Activated CD8-positive, alpha-beta memory T cell treated with anti-CD3 and anti-CD28 coated beads, Interleukin-2, amount 50 U/mL, for 1 hour (primary cell): ENCODE results near the gene SMG7.

Experiments used
- DNase-seq: peaks from one replicate; pipeline ENCODE4 v3.0.0-alpha.2; 2020; ENCODE audit errors: extremely low read depth

SMG7 gene

DNA sequence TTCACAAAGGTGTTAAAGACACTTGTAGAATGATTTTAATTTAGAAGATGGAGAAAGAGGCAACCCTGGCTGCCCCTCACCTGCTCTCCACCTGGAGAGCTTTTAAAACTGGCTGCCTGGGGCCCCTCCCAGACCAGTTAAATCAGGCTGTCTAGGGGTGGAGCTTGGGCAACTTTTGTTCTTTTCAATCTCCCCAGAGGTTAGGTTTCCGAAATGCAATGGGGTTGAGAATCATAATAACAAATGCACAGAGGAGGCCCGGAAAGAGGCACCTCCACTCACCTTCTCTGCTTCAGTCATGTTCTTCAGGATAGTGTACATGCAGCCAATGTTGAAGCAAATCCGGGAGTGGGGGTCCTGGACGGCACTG is 117.6 kb downstream of the SMG7 start:
- no peak for DNase-seq

DNA sequence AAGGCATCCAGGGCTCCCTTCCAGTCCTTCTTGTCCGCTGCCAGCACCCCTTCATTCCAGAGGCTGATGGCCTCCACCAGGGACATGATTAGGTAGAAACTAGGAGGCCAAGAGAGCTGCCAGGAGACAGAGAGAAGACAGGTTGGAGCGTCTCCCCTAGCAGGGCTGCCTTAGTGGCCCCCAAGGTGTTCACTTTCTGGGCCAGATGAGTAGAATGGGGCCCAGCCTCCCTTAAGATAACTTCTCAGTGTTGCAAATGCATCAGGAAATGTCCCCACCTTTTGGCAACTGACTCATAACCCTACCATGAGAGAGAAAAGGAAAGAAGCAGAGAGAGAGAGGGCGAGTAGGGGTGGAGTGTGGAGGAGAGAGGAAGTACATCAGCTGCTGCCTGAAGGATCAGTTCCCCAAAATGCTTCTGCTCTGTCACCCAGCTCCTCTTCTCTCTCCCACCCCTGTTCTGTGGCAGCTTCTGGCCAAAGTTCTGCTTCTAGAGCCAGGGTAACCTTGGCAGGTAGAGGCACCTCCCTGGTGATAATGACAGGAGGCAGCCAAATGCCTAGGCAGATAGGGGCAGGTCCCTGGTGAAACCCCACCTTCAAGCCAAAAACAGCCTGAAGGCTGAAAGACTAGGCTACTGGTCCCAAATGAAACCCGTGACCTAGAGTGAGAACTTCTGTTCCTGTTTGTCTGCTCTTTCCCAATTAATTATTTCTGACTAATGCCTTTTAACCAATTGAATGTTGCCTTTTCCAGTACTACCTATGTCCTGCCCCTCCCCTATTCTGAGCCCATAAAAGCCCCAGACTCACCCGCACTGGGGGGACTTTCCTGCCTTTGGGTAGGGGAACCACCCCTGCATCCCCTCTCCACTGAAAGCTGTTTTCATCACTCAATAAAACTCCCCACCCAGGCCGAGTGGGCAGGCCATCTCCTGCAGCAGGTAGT is 118.2 kb downstream of the SMG7 start, which contains the start of gene NCF2:
Gene NCF2 (minus strand): TSS at position 216 of the 948 bp plus-strand sequence. CDS start 130 bp downstream, at position 86.
- no peak for DNase-seq

DNA sequence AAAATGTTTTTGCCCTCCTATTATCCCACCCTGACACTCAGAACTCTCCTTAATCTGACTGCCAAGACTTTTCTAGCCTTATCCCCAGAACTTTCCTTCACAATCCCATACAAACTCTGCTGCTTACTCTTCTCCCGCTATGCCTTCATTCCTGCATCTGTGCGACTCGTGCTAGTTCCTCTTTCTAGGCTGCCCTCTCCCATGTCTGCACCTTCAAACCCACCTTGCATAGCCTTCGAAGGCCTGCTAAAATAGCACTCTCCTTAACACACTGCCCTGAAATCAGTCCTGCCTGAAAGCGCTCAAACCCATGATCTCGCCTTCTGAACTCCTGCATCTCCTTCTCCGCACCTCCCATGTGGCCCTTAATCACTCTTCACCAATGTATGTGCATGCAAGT is 120.4 kb downstream of the SMG7 start:
- no peak for DNase-seq

DNA sequence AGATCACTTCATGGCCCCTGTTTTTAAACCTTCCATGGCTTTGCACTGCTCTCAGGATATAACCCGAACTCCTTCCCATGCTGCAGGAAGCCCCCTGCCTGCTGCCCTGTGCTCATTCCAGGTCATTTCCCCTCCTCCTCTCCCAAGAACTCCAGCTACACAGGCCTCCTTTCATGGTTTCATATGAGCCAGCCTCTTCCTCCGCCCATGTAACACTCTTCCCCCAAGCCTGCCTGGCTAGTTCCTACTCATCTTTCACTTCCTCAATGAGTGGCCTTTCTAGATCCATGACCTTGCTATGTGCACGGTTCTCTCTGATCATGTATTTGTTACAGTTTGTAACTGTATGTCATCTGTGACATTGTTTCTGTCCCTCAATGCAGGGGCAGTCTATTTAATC is 121.1 kb downstream of the SMG7 start:
- DNase-seq: no peak

DNA sequence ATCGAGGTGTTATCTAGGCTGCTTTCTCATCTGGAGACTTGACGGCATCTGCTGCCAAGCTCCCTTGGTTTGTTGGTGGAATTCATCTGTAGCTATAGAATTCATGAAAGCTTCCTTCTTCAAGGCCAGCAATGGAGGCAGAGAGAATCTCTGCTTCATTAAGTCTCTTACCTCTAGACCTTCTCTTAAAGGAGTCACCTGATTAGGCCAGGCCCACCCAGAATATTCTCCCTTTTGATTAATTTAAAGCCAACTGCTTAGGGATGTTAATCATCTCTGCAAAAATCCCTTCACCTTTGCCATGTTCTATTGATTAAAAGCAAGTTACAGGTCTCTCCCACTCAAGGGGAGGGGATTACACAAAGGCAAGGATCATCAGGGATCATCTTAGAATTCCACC is 123.2 kb downstream of the SMG7 start:
- no peak for DNase-seq

DNA sequence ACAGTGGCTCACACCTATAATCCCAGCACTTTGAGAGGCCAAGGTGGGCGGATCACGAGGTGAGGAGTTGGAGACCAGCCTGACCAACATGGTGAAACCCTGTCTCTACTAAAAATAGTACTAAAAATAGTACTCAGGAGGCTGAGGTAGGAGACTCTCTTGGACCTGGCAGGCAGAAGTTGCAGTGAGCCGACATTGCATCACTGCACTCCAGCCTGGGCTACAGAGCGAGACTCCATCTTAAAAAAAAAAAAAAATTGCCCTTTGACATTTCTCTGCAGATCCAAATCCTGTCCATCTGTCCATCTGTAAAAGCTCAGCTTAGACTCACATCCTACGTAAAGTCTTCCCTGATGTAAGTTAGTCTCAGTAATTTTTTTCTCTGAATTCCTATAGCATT is 124.2 kb downstream of the SMG7 start:
- DNase-seq: no peak

DNA sequence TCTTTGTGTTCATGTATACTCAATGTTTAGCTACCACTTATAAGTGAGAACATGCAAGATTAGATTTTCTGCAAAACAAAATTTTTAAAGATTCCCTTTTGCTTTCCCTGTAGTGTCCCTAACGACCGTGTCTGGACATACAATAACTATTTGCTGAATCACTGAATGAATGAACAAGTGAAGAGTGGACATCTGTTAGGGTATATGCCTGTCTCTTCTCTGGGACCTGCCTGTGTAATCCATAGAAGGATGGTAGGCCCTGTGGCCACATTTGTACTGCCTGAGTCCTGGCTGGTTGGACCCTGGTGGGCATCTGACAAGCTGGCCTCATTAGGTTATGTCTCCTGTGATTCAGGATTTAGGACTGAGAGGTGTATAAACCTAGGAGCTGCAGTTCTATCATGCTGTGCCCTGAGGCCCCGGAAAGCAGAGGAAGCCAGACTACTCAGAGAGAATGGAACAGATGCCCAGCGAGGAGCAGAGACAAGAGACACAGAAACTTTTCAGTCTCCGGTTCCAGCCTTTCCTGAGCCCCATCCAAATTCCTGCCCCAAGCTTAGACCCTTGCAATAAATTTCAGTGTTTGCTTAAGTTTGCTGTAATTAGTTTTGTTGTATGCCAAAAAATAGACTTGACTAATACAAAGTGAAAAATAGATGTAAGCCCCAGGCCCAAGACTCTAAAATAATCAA is 125.5 kb downstream of the SMG7 start:
- DNase-seq: no peak

DNA sequence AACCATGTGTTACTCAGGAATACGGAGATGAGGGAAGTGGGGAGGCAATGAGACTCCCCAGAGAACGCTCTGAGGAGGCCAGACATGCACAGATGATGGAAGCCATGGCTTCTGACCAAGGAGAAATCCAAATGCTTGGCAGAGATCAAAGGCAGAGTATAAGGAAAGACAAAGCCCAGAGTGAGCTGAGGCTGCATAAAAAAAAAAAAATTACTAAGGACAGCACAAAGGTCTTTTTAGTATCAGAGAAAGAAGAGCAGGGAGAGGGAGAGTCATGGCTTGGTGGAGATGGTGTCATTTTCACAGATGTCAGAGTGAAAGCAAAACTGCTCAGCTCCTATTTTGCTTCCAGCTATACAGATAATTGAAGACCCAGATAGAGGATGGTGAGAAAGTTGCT is 126.1 kb downstream of the SMG7 start:
- DNase-seq: no peak

DNA sequence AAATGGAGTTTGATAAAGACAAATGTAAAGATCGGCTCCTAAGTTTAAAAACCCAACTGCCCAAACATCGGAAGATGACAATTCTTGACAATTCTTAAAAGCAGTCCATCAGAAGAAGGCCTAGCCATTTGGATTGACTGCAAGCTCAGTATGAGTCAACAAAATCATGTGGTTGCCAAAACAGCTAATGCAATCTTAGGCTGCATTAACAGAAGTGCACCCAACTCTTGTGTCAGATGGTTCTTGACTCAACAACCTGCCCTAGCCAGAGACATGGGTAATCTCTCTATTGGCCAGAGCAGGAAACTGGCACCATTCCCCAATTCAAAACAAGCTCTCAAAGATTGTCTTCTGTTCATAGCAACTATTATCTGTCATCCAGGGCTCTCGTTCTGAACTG is 127.8 kb downstream of the SMG7 start:
- DNase-seq: no peak

DNA sequence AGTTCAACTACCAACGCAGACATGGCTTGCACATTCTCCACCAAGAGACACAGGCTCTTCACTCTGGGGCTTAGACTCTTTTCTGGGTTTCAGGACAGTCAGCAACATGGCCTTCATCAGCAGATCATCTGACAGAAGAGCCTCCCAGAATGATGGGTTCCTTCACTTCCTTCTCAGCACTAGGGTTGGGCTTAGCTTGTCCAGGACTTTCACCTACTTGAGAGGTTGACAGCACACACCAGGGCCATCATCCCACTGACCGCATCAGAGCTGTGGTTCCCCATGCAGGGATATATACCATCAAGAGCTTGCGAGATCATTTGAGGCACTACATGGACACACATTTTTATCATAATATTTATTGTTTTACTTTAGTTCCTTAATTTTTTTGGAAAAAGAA is 128.3 kb downstream of the SMG7 start:
- DNase-seq: no peak

DNA sequence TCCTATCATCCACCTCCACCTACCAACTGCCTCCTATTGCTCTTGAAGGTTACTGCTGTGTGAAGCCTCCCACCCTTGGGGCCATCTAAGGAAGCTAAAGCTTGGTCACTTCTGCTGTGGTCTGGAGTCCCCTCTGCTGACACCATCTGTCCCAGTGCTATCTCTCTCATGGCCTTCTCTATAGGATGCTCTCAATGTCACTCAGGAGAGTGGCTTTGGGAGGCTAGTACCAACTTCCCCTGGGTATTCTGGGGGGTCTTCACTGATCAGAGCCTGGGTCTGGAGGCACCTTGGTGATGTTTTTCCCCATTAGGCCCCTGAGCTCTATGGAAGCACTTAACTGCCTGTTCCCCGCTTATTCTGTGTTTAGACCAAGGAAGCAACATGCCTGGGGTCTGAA is 130.2 kb downstream of the SMG7 start:
- DNase-seq: no peak
